Left colon (tissue), 2 donors: ENCODE results near the gene HTR2A. TPM values are rescaled to one million over a fixed set of nuclear protein-coding genes. Genes with fewer than 3 reads are reported as not detected.
"Not testable (repeated sequence)": the region's sequence is repeated elsewhere in the genome, so short reads cannot be mapped to it uniquely, and the experiment has no call there.

ENCODE experiments used
- ATAC-seq: fragments of 200-7000 bp; cut with Tn5 transposase; one replicate; pipeline ENCODE4 v1.9.1; 2020; ENCODE audit warnings: mild to moderate bottlenecking, moderate library complexity
- DNase-seq, 2 donors: peaks; one replicate each; pipeline ENCODE4 v3.0.0-alpha.2; 2020
- intact Hi-C, 2 donors: fragments of 100-400 bp; cut with DNase I in 1 of 2; cut with micrococcal nuclease in 1 of 2; formaldehyde crosslinking; loops; one replicate each; pipeline versions ENCODE4 v1.11.2 to v1.14.0; 2022; cut with DNase I, micrococcal nuclease
- total RNA-seq, 2 donors: library from RNA; stranded (reverse); fragmentation: NEBNext Ultra II Directional; extraction: Animal tissue kit (Norgen Biotek cat#: 25700); gene quantifications; one replicate each; pipeline ENCODE4 v1.2.1, GENCODE V29; 2021
- donor health status: DM: no; HTN: no; CAD: no.
- donor health status: DM: yes; HTN: yes; CAD: no.

HTR2A gene
- total RNA-seq, 2 donors from 2014 or later: 1.0 TPM; not detected in 1

DNA sequence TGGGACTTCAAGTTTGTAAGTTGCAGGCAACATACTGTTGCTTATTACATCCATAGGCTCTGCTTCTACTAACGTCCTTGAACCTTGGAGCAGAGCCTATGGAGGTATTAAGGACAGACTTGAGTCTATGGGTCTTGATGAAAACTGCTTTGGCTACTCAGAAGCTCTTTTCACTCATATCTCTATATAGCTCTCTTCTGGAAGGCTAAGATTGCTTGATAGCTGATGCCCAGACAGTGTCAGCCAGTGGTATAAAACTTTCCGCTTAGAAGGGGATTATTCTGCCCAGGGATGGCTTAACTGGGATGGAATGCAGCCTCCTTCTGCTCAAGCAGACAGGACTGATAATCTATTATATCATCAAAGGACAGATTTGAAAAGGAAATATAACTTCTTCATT is 74.3 kb downstream of the HTR2A start:
- intact Hi-C loops: no loop called here
- ATAC-seq (no peak), DNase-seq (no peak)

DNA sequence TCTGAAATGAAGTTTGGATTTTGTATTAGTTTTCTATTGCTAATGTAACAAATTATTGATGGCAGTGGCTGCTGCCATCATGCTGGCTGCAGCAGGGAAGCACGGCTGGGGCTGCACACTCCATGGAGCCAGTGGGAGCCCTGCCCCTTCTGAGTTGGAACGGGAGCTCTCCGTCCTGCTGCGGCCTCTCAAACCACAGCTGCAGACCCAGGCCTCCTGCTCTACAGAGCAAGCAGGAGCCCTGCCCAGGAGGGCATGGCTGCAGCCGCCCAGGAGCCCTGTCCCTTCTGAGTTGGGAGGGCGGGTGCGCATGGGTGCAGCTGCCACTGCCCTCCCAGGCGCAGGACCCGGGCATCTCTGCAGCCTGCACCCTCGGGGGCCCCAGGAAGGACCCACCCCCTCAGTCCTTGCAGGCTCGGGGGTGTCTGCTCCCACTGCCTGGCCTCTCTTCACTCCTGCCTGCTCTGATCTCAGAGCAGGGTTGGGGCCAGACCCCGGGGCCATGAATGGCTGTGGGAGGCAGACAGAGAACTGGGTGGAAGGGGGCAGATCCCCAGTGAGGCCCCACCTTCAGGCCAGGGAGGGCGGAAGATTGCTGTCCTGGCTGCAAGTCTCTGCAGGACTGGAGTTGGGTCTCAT is 78.9 kb downstream of the HTR2A start:
- no peak for ATAC-seq
- no peak for DNase-seq

DNA sequence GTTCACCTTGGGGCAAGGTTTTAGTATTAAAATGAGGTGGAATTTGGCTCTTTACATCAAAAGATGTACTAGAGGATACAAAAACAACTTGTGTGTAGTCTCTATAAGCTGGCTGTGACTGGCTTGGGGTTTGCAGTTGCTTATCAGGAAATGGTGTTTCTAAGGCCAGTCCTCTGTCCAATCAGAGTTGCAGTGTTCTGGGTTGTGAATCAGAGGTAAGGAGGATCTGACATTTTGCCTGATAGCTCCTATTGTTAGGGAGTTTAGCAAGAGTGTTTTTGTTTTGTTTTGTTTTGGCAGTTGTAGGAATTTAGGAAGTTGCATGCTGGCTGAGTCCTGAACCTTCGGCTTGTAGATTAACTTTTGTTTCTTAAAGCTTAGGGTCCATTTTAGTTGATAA is 79.8 kb downstream of the HTR2A start:
- intact Hi-C loops: no loop called here
- ATAC-seq (no peak), DNase-seq (no peak)

More for the DNA sequence above, 78.9 kb downstream of the HTR2A start:
- intact Hi-C loops: no loop called here

DNA sequence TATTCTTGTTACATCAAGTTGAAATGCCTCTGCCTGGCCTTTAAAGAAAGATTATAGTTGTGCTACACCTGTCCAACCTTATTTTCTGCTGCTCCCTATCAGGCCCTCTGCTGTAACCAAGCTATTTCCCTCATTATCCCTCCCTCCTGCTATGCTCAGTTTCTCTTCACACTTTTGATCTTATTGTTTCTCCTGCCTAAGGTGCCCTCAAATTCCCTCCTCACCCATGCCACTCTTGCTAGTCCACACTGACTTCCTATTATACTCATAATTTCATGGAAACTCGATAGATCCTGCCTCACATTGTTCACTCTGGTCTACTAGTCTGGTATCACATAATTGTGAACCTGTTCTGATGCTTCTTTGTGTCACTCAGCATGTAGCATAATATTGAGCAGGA is 80.5 kb downstream of the HTR2A start:
- intact Hi-C loops: no loop called here
- DNase-seq: no peak
- no peak for ATAC-seq

DNA sequence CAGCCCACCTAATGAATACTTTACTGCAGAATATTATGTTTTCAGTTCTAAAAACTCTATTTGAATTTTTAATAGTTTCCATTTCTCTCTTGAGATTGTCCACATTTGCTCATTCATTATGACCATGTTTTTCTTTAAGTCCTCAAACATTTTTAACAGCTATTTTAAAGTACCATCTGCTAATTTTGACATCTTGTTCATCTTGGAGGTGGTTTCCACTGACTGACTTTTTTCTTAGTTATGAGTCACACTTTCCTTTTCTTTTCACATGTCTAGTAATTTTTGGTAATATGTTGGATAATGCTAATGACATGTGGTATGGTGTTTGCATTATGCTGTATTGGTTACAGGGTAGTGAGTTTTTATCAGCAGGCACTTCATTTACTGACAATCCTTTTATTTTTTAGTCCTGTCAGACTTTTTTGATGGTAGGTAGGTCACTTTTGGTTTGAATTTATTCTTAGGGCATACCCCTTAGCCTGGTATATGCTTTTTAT is 84.5 kb downstream of the HTR2A start:
- no peak for DNase-seq
- ATAC-seq: no peak
- intact Hi-C loops: no loop called here

DNA sequence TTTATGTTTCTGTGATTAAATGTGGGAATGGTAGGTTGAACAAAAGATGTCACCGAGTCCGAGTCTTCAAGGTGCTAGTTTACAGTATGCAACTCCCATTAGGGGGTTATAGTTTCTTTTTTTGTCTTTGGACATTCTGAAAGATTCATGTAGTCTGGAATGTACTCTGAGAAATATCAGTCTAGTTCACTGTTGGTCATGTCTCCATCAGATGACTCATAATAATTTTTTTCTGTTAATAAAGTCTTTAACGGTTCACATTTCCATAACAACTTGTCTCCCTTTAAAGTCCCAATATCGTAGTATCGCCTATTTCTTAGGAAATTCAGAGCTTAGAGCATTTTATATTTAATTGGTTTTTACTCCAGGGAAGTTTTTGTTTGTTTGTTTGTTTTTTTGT is 86.4 kb downstream of the HTR2A start:
- intact Hi-C loops: no loop called here
- DNase-seq (no peak), ATAC-seq (no peak)

DNA sequence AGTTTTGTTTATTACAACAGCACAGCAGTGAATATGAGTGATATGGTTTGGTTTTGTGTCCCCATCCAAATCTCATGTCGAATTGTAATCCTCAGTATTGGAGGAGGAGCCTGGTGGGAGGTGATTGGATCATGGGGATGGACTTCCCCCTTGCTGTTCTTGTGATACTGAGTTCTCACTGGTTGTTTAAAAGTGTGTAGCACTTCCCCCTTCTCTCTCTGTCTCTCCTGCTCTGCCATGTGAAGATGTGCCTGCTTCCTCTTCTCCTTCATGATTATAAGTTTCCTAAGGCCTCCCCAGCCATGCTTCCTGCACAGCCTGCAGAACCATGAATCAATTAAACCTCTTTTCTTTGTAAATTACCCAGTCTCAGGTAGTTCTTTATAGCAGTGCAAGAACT is 91.9 kb downstream of the HTR2A start:
- intact Hi-C loops, DNase-seq, ATAC-seq: not testable (repeated sequence)

DNA sequence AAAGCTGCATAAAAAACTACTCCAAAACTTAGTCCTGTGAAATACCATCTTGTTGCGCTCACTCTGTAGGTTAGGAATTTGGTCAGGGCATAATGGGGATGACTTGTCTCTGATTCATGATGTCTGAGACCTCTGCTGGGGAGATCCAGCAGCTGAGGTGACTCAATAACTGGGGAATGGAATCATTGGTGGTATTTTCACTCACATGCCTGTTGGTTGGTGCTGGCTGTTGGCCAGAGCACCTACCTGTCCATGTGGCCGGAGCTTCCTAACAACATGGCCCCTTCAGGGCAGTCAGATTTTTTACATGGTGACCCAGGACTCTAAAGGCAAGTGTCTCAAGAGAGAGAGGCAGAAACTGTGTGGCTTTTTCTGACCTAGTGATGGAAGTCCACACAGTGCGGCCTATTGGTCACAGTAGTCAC is 92.5 kb downstream of the HTR2A start:
- intact Hi-C loops: no loop called here
- no peak for ATAC-seq
- DNase-seq: no peak

DNA sequence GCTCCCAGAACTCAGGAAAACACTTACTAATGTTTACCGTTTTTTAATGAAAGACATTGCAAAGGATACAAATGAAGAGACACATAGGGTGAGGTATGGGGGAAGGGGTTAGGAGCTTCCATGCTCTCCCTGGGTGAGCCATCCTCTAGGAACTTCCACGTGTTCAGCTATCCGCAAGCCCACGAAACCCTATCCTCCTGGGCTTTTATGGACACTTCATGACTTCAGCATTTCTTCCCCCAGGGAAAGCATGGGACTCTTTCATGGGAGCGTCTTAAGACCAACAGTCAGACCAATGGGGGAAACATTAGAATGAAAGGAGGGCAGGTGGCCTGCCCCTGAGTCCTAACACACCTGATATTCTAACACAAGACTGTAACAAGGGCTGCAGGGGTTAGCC is 93.3 kb downstream of the HTR2A start:
- intact Hi-C loops: no loop called here
- DNase-seq: no peak
- no peak for ATAC-seq

DNA sequence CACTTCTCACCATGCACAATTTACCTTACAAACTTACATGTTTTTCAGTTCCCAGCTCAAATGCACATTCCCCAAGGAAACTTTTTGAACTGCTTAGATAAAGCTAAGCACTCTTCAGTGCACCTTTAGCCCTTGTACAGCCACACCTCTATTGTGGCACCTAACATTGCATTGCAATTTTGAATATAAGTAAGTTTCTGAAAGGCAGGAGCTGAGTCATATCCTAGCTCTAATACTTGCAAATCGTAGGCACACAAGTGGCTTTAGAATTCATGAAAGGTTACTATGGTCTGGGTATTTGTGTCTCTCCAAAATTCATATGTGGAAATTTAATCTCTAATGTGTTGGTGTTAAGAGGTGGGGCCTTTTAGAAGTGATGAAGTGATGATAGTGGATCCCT is 95.0 kb downstream of the HTR2A start:
- ATAC-seq (no peak), DNase-seq (no peak)
- intact Hi-C loops: no loop called here

DNA sequence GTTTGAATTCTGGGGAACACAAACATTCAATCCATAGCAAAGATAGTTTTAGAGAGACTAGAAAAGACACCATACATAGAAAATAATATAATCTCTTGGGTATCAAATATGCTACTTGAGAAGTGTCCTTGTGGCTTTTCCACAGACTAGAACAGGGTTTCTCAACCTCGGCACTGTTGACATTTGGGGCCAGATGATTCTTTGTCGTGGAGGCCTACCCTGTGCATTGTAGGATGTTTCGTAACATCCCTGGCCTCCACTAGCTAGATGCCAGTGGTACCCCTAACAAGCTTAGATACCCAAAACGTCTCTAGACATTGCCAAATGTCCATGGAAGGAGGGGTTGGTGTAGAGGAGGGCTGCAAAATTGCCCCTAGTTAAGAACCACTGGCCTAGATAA is 97.7 kb downstream of the HTR2A start:
- ATAC-seq: no peak
- DNase-seq: no peak
- intact Hi-C loops: no loop called here

DNA sequence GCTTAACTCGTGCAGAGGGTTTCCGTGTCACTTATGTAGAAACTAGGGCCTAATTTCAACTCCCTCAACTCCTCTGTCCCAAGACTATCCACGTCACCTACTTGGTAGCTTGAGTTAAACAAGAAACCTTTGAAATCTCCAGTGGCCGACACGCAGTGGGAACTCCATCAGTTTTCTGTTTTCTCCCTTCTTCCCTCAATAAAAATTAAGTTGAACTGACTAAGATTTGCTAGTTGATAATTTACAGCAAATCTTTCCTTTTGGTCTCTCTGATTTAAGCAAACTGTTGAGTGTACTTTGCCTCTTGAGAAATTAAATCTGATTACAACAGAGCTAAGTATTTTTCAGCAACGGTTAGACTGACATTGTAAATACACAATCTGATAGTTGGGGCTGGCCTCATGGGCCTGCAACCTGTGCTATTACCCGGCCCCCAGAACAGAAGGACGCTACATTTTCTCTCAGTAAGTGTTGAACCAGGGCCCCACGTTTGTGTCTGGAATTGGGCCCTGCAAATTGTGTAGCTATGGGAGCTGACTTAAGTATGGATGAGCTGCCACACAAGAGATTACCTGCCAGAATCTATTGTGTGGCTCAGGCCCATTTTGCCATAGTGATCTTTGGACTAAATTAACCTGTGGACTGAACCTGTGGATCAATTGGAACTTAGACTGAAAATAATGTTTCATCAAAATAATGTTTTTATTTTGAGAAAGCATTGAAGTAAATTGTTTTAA is 99.2 kb downstream of the HTR2A start:
- ATAC-seq (peak; percentile 44), DNase-seq (peak in 1 of 2 donors; percentile 18)
- intact Hi-C loops: no loop called here

DNA sequence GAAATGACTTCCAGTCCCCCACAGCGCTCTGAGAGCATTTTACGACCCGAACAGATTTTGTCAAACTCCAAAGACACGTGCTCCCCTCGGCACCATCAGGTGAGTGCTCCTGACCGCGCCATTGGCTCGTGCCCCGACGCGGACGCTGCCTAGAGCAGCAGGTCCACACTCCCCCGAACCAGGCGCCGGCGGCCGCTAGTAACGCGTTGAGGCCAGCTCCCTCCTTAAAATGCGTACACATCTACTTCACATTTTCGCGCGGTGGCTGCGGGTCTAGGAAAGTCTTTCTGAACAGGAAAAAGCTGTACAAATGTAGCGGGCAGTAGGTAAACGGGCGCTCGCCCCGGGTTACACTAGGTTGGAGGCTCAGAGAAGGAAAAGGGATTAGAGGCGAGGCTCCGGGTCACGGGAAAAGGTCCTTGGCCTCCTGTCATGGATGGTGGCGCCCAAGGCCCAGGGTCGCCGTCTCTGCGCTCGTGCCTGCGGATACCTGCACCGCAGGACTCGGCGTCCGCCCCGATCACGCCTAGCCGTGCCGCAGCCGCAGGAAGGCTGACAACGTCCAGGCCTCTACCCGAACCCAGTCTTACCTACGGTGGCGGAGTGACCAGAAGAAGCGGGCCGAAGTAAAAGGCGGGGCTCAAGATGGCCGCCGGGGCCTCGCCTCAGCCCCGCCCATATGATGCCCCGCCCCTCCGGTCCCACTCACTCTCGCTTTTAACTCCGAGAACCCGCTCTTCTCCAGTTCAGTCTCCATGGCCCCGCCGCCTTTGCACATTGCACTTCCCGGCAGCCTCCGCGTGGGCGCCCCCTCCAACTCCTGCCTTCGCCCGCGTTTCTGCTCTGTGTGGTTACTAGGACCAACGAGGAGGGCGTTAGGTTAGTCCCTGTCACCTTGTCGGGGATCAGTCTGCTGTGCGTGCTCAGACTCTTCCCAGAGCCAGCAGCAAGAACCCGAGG is 100.1 kb downstream of the HTR2A start, which contains the start of gene ESD:
ESD (minus strand) TSS at position 647 of the 960 bp plus-strand sequence. CDS start 5,748 bp downstream, outside the sequence.
- peak; percentile 94 for ATAC-seq
- DNase-seq: peak; percentile 93 to 99
- intact Hi-C loops: no loop called here

DNA sequence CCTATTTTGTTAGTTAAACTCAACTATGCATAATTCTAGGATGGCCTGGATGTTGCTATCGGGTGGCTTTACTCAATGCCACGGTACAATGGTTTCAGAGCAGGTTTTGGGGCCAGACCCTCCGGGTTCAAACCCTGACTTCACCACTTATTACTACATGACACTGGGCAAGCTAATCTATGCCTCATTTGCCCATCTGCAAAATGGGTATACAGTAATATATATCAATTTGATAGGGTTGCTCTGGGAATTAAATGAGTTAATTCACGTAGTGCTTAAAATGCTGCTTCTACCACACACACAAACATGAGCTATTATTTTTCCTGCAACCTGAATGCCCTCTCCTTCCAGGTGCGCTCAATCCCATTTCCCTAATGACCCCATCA is 100.7 kb downstream of the HTR2A start:
- DNase-seq (no peak), ATAC-seq (no peak)
- intact Hi-C loops: no loop called here

DNA sequence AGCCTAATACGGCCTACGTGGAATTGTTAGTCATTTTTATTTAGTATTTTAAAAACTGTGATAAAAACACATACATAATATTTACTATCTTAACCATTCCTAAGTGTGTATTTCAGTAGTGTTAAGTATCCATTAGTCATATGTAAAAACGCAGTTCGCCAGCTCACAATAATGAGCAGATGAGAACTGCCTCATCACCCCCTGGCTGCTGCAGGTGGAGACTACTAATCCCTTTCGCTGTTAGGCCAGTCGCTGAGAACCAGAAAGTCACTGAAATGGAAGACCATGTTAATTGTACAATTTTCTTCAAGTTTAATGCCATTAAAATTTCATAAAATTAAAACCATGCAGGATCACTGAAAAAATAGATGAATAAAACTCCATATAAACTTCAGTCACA is 101.5 kb downstream of the HTR2A start:
- DNase-seq (no peak), ATAC-seq (no peak)
- intact Hi-C loops: no loop called here

DNA sequence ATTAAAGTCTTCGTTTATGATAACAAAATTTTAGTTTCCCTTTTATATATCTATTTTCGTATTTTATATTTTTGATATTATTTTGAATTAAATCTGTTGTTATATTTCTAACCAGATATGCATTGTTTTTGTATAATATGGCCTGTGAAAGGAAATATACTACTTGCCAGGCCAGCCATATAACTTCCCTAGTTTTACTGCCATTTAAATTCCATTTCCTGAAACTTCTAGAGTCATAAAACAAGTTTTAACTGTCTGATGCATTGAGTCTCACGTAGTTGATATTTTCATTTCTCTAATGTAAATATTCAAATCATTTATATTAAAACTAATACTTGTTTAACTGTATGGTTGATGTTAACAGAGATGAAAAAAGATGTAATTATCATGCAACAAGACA is 113.3 kb downstream of the HTR2A start:
- ATAC-seq (peak; percentile 91), DNase-seq (no peak)
- intact Hi-C loops: no loop called here

DNA sequence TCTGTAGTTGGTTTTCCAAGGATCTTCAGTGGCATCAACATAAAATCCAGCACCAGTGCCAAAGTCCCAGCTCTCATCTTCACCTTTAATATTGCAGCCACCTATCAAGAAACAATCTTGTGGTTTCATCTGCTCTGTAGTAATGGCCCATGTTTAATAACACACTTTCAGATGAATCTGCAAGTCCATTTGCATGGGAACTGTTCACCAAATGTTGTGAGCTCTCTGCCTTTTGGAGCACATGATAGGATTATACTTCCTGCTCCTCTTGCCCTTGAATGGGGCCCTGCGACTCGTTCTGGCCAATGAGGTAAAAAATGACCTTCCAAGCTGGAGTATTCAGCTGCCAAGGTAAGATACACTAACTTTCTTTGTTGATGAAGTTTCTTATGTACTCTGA is 114.2 kb downstream of the HTR2A start:
- ATAC-seq: no peak
- DNase-seq: no peak
- intact Hi-C loops: no loop called here

DNA sequence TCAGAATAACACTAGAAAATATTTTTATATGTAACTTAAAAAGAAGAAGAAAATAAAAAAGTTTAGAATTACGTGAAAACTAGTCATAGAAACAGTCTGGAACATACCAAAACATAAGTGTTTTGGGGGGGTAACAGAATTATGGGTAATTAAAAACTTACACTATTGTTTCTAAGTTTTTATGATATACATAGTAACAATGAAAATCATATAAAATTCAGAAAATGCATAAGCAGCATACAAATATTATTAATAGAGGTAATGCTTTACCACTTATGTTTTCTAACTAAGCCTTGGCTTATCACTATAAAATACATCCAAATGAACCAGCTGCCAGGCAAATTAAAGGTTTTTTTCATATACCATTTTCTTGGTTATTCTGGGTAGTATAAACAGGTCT is 114.8 kb downstream of the HTR2A start:
- no peak for DNase-seq
- intact Hi-C loops: no loop called here
- ATAC-seq: no peak
